GM19397 (cell line): ENCODE data around the gene HCFC1R1.
A peak's percentile ranks its signal among the peaks of the same experiment; 100 is the strongest.

ENCODE experiments used
- ATAC-seq: cut with Tn5 transposase; IDR thresholded peaks from one replicate; pipeline ENCODE4 v1.9.1; 2021; ENCODE audit warnings: mild to moderate bottlenecking, moderate library complexity; ENCODE audit not compliant: unreplicated experiment

Gene HCFC1R1

GRCh38 chr16:3003582-3004270 lies 20.0 kb downstream of the HCFC1R1 start:
- ATAC-seq = peak; percentile 91

GRCh38 chr16:3001316-3001715 lies 22.4 kb downstream of the HCFC1R1 start:
- ATAC-seq = no peak

GRCh38 chr16:3000540-3000939 lies 23.2 kb downstream of the HCFC1R1 start:
- no peak for ATAC-seq

GRCh38 chr16:2999929-3000328 lies 23.8 kb downstream of the HCFC1R1 start:
- no peak for ATAC-seq

GRCh38 chr16:2996298-2996697 lies 27.4 kb downstream of the HCFC1R1 start:
- no peak for ATAC-seq

- ATAC-seq = no peak
These were observed 31.2 kb downstream of the HCFC1R1 start for GRCh38 chr16:2992383-2993081.

GRCh38 chr16:2991566-2992261 lies 32.0 kb downstream of the HCFC1R1 start:
- no peak for ATAC-seq

GRCh38 chr16:2990891-2991290 lies 32.9 kb downstream of the HCFC1R1 start:
- no peak for ATAC-seq

- no peak for ATAC-seq
These were observed 35.1 kb downstream of the HCFC1R1 start for GRCh38 chr16:2988590-2989099.

GRCh38 chr16:2987833-2988232 lies 35.9 kb downstream of the HCFC1R1 start:
- ATAC-seq = no peak

GRCh38 chr16:2987286-2987685 lies 36.5 kb downstream of the HCFC1R1 start:
- ATAC-seq = no peak

- no peak for ATAC-seq
These were observed 37.0 kb downstream of the HCFC1R1 start for GRCh38 chr16:2986623-2987188.

GRCh38 chr16:2985893-2986355 lies 37.8 kb downstream of the HCFC1R1 start:
- ATAC-seq = no peak

- no peak for ATAC-seq
These were observed 38.3 kb downstream of the HCFC1R1 start for GRCh38 chr16:2985462-2985861.

- no peak for ATAC-seq
These were observed 40.0 kb downstream of the HCFC1R1 start for GRCh38 chr16:2983706-2984136.

GRCh38 chr16:2982402-2982801 lies 41.3 kb downstream of the HCFC1R1 start:
- no peak for ATAC-seq

- ATAC-seq = no peak
These were observed 41.9 kb downstream of the HCFC1R1 start for GRCh38 chr16:2981899-2982250.

- no peak for ATAC-seq
These were observed 42.4 kb downstream of the HCFC1R1 start for GRCh38 chr16:2981177-2981898.

- peak; percentile 85 for ATAC-seq
These were observed 43.2 kb downstream of the HCFC1R1 start, which contains the start of gene PKMYT1 for GRCh38 chr16:2980227-2981176. Gene PKMYT1, minus strand, starts transcription at chr16:2980446. Its CDS starts 789 bp downstream, at chr16:2979657.
